ENCODE results near the gene FGGY.

- no peak for TF ChIP-seq EZH2phosphoT487 (conservative IDR thresholded peaks at IDR 0.05; ENCODE audit: low read length)
- TF ChIP-seq CTCF (IDR thresholded peaks at IDR 0.05; ENCODE audit: insufficient read depth, low read length, poor library complexity, severe bottlenecking), result no peak
Measured at GRCh38 chr1:59687081-59687480, 390.2 kb downstream of the FGGY start.
